CD4-positive, alpha-beta T cell (primary cell): ENCODE results near the gene FASTKD3. TPM values are rescaled to one million over a fixed set of nuclear protein-coding genes. Genes with fewer than 3 reads are reported as not detected.
A peak's percentile ranks its signal among the peaks of the same experiment; 100 is the strongest.

Source experiments
- ATAC-seq: fragments of 200-7000 bp; cut with Tn5 transposase; one replicate; pipeline ENCODE4 v1.10.0; 2022; ENCODE audit warnings: mild to moderate bottlenecking; ENCODE audit not compliant: poor library complexity
- CTCF ChIA-PET: fragments of 350-600 bp; sonication (Branson Sonifier 250); formaldehyde crosslinking; loops from one replicate; lab custom pipeline; 2021; ENCODE audit warnings: antibody characterized with exemption, inconsistent platforms; lab: Charles Lee
- POLR2A ChIA-PET: fragments of 350-600 bp; sonication (Branson Sonifier 250); formaldehyde crosslinking; loops from one replicate; lab custom pipeline; 2021; ENCODE audit warnings: antibody characterized with exemption, inconsistent platforms; lab: Charles Lee
- DNase-seq, 14 experiments: peaks; one replicate each; pipeline ENCODE4 v3.0.0-alpha.2; 2013 to 2020; ENCODE audit warnings: mixed read lengths in 2 of 14
- H3K27ac ChIP-seq, 2 donors: one replicate each; pipeline versions ENCODE4 v1.5.1 to v1.7.0; 2013; ENCODE audit warnings: low read length in 2 of 2, low read depth in 1 of 2, mild to moderate bottlenecking in 1 of 2
- H3K27me3 ChIP-seq, 2 experiments: 1 replicate in 1 of 2; 2 replicates in 1 of 2; pipeline versions ENCODE4 v1.6.1 to v1.7.0; 2013; ENCODE audit warnings: low read length in 2 of 2, control low read depth in 1 of 2, mild to moderate bottlenecking in 1 of 2, moderate library complexity in 1 of 2; ENCODE audit not compliant: insufficient read depth in 2 of 2, control insufficient read depth in 1 of 2
- H3K36me3 ChIP-seq: one replicate; pipeline ENCODE4 v1.6.1; 2013; ENCODE audit warnings: low read length, control low read depth; ENCODE audit not compliant: insufficient read depth
- H3K4me1 ChIP-seq: one replicate; pipeline ENCODE4 v1.6.1; 2013; ENCODE audit warnings: low read length, control low read depth; ENCODE audit not compliant: insufficient read depth
- H3K4me3 ChIP-seq: one replicate; pipeline ENCODE4 v1.5.1; 2013; ENCODE audit warnings: mild to moderate bottlenecking, low read length, moderate library complexity
- H3K9me3 ChIP-seq, 2 experiments: 1 replicate in 1 of 2; 2 replicates in 1 of 2; pipeline versions ENCODE4 v1.6.1 to v1.7.0; 2013; ENCODE audit warnings: low read length in 2 of 2, mild to moderate bottlenecking in 2 of 2, control low read depth in 1 of 2, moderate library complexity in 1 of 2; ENCODE audit not compliant: control insufficient read depth in 1 of 2, insufficient read depth in 1 of 2
- H3K27ac Mint-ChIP-seq: one replicate; pipeline ENCODE4 v1.8.0; 2020; ENCODE audit warnings: mixed read lengths
- H3K27me3 Mint-ChIP-seq: one replicate; pipeline ENCODE4 v1.8.0; 2021; ENCODE audit warnings: mixed read lengths
- H3K36me3 Mint-ChIP-seq: one replicate; pipeline ENCODE4 v1.8.0; 2021; ENCODE audit warnings: low read depth, mixed read lengths
- H3K4me1 Mint-ChIP-seq: one replicate; pipeline ENCODE4 v1.8.0; 2021; ENCODE audit warnings: low read depth, mixed read lengths
- H3K4me3 Mint-ChIP-seq: one replicate; pipeline ENCODE4 v1.8.0; 2020; ENCODE audit warnings: mild to moderate bottlenecking, mixed read lengths
- H3K9me3 Mint-ChIP-seq: one replicate; pipeline ENCODE4 v1.8.0; 2020; ENCODE audit warnings: mixed read lengths
- intact Hi-C, 2 experiments: fragments of 100-400 bp; cut with DNase I in 1 of 2; cut with micrococcal nuclease in 1 of 2; formaldehyde crosslinking; loops; one replicate each; pipeline versions ENCODE4 v1.15.1 to v1.9.0; 2023 to 2025; cut with DNase I, micrococcal nuclease
- total RNA-seq, 174 experiments: library from RNA in 2 of 174; stranded (reverse) in 2 of 174; gene quantifications; one replicate each; pipeline ENCODE4 v1.2.3 and lab custom pipeline; 2021 to 2026
- TF ChIP-seq, protein P1 (sequence below): fragments of 200-600 bp; IDR thresholded peaks from one replicate; pipeline ENCODE4 v1.8.0; 2022; ENCODE audit warnings: antibody characterized with exemption, mild to moderate bottlenecking

The FASTKD3 gene
- total RNA-seq, 2 experiments from 2014 or later: 2.6 to 3.4 TPM

DNA sequence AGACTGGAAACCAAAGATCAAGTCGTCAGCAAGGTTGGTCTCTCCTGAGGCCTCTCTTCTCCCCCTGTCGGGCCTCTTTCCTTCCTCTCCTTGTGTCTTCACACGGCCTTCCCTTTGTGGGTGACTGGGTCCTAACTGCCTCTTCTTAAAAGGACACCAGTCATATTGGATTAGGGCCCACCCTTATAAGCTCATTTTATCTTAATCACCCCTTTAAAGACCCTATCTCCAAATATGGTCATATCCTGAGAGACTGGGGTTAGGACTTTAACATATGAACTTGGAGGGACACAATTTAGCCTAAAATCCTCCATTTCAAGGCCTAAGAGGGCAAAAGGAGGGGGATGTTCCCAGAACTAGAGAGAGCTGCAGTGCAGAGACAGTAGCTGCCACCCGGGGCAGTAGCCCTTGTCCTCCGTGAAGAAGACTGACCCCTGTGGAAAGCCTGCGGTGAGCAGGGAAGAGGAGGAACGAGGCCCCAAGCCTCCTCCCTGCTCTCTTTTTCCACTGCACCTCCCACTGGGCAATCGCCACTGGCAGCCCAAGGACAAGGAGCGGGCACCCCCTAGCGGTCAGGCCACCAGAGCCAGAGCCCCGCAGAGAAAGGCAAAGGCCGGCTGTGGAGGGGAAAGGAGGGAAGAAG, 52.8 kb downstream of the FASTKD3 start:
- Mint-ChIP-seq H3K4me3 (no peak overlapping the region), H3K27ac (no peak overlapping the region), H3K36me3 (no peaks in the 10 kb centered on the region), H3K4me1 (no peaks in the 10 kb centered on the region), H3K9me3 (no peaks in the 10 kb centered on the region), H3K27me3 (peaks cover 68% of the 10 kb centered on the region)
- no peaks in the 10 kb centered on the region for H3K9me3 ChIP-seq
- TF ChIP-seq, protein P1, sequence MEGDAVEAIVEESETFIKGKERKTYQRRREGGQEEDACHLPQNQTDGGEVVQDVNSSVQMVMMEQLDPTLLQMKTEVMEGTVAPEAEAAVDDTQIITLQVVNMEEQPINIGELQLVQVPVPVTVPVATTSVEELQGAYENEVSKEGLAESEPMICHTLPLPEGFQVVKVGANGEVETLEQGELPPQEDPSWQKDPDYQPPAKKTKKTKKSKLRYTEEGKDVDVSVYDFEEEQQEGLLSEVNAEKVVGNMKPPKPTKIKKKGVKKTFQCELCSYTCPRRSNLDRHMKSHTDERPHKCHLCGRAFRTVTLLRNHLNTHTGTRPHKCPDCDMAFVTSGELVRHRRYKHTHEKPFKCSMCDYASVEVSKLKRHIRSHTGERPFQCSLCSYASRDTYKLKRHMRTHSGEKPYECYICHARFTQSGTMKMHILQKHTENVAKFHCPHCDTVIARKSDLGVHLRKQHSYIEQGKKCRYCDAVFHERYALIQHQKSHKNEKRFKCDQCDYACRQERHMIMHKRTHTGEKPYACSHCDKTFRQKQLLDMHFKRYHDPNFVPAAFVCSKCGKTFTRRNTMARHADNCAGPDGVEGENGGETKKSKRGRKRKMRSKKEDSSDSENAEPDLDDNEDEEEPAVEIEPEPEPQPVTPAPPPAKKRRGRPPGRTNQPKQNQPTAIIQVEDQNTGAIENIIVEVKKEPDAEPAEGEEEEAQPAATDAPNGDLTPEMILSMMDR: peak; percentile 72
- H3K27ac ChIP-seq: no peak overlapping the region
- peaks cover 5% of the 10 kb centered on the region for H3K4me1 ChIP-seq
- peaks cover 9 to 23% of the 10 kb centered on the region in 2 experiments for H3K27me3 ChIP-seq
- ATAC-seq (peak; percentile 34), DNase-seq (peak; percentile 32 to 69 (median 48))
- H3K36me3 ChIP-seq: no peaks in the 10 kb centered on the region
- intact Hi-C loops: loop anchor here in 1 of 2 experiments (5.0 kb wide), 1 partner anchor 1049 kb away; no protein-coding TSS in a partner anchor
- no peak overlapping the region for H3K4me3 ChIP-seq
- ChIA-PET CTCF (interaction anchor here (1.1 kb wide), 1 partner anchor 34 kb away, joined by 3 read pairs; the partner anchor contains the start of gene CFAP90), POLR2A (no interaction called here)

DNA sequence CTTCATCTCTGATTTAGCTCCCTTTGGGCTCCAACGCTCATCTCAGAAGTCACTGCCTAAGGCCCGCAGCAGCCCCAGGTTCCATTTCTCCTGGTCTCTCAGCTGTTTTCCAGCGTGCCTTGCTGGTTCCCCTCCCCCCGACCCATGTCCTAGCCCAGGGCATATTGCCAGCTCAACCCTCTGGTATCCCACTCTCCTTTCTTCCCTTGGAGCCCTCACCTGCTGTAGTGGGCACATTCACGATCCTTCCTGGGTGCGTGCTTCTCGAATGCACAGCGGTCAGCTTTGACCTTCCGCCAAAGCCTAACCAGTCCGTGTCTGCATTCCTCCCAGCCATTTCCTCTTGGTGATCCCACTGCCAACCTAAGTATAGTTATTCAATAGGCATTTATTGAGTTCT, 54.0 kb downstream of the FASTKD3 start:
- Mint-ChIP-seq H3K27ac (no peak overlapping the region), H3K9me3 (no peaks in the 10 kb centered on the region), H3K4me1 (no peaks in the 10 kb centered on the region), H3K4me3 (no peak overlapping the region), H3K27me3 (peaks cover 74% of the 10 kb centered on the region), H3K36me3 (no peaks in the 10 kb centered on the region)
- DNase-seq: no peak
- Histone ChIP-seq H3K27ac (no peak overlapping the region), H3K9me3 (no peaks in the 10 kb centered on the region), H3K4me3 (no peak overlapping the region), H3K4me1 (peaks cover 5% of the 10 kb centered on the region), H3K27me3 (peaks cover 9 to 34% of the 10 kb centered on the region in 2 experiments), H3K36me3 (no peaks in the 10 kb centered on the region)
- TF ChIP-seq, protein P1: no peak
- CTCF ChIA-PET: no interaction called here
- intact Hi-C loops: loop anchor here in 1 of 2 experiments (5.0 kb wide), 1 partner anchor 1048 kb away; no protein-coding TSS in a partner anchor
- POLR2A ChIA-PET: no interaction called here
- no peak for ATAC-seq

DNA sequence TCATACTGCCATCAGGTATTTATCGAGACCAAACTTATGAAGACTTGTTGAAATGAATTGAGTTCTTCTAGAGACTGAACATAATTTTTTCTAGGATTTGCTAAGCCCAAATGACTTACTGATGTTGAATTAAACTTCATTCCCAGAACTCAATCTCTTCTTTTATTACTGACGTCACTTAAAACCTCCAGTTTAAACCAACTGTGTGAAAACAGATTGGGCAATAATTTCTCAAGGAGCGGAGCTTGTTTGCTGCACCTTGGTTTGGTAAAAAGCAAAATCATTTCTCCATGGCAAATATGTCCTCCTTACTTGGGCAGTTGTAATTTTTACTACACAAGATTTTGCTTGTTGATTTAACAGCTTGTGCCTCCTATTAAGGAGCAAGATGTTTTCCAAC, 55.3 kb downstream of the FASTKD3 start:
- Histone ChIP-seq H3K27me3 (peaks cover 9 to 34% of the 10 kb centered on the region in 2 experiments), H3K4me1 (peaks cover 5% of the 10 kb centered on the region), H3K9me3 (no peaks in the 10 kb centered on the region), H3K36me3 (no peaks in the 10 kb centered on the region), H3K4me3 (no peak overlapping the region), H3K27ac (no peak overlapping the region)
- Mint-ChIP-seq H3K27me3 (peaks cover 68% of the 10 kb centered on the region), H3K36me3 (no peaks in the 10 kb centered on the region), H3K27ac (no peak overlapping the region), H3K4me1 (no peaks in the 10 kb centered on the region), H3K4me3 (no peak overlapping the region), H3K9me3 (no peaks in the 10 kb centered on the region)
- DNase-seq (no peak), ATAC-seq (no peak)
- intact Hi-C loops: no loop called here
- CTCF ChIA-PET: no interaction called here
- POLR2A ChIA-PET: no interaction called here
- TF ChIP-seq, protein P1: no peak
